ENCODE results near the gene ZNF407. TPM values are rescaled to one million over a fixed set of nuclear protein-coding genes. Genes with fewer than 3 reads are reported as not detected.

ZNF407 gene
- total and polyA plus RNA-seq, 2 experiments from 2014 or later = 2.1 to 10.4 TPM

DNA sequence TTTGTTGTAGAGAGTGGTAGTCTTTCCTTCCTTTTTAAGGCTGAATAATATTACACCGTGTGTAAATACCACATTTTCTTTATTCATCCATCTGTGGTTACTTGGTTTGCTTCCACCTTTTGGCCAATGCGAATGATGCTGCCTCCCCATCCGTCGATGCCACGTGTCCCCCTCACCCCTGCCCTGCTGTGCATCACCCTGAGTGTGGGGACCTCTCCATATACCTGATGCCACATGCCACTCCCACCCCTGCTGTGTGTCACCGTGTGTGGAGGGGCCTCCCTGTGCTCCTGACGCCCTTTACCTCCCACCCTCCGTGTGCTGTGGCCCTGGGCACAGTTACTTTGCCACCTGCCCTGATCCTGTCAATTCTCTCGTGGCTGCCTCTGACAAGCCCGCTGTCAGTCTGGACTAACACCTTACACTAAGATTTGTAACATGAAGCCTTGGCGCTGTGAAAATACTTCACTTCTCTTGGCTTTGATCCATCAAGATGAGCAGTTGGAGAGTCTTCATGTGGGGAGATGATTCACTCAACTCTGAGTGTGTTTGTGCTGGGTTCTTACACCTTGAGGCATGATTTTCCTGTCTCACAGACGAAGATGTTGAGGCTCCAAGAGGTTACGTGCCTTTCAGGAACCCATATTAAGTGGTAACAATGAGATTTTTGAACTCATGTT, 234.0 kb downstream of the ZNF407 start (continued):
- TF ChIP-seq, protein P1, sequence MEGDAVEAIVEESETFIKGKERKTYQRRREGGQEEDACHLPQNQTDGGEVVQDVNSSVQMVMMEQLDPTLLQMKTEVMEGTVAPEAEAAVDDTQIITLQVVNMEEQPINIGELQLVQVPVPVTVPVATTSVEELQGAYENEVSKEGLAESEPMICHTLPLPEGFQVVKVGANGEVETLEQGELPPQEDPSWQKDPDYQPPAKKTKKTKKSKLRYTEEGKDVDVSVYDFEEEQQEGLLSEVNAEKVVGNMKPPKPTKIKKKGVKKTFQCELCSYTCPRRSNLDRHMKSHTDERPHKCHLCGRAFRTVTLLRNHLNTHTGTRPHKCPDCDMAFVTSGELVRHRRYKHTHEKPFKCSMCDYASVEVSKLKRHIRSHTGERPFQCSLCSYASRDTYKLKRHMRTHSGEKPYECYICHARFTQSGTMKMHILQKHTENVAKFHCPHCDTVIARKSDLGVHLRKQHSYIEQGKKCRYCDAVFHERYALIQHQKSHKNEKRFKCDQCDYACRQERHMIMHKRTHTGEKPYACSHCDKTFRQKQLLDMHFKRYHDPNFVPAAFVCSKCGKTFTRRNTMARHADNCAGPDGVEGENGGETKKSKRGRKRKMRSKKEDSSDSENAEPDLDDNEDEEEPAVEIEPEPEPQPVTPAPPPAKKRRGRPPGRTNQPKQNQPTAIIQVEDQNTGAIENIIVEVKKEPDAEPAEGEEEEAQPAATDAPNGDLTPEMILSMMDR (conservative IDR thresholded peaks at IDR 0.05; ENCODE audit: low read depth in 2 of 2) = no peak
- TF ChIP-seq, protein P2, sequence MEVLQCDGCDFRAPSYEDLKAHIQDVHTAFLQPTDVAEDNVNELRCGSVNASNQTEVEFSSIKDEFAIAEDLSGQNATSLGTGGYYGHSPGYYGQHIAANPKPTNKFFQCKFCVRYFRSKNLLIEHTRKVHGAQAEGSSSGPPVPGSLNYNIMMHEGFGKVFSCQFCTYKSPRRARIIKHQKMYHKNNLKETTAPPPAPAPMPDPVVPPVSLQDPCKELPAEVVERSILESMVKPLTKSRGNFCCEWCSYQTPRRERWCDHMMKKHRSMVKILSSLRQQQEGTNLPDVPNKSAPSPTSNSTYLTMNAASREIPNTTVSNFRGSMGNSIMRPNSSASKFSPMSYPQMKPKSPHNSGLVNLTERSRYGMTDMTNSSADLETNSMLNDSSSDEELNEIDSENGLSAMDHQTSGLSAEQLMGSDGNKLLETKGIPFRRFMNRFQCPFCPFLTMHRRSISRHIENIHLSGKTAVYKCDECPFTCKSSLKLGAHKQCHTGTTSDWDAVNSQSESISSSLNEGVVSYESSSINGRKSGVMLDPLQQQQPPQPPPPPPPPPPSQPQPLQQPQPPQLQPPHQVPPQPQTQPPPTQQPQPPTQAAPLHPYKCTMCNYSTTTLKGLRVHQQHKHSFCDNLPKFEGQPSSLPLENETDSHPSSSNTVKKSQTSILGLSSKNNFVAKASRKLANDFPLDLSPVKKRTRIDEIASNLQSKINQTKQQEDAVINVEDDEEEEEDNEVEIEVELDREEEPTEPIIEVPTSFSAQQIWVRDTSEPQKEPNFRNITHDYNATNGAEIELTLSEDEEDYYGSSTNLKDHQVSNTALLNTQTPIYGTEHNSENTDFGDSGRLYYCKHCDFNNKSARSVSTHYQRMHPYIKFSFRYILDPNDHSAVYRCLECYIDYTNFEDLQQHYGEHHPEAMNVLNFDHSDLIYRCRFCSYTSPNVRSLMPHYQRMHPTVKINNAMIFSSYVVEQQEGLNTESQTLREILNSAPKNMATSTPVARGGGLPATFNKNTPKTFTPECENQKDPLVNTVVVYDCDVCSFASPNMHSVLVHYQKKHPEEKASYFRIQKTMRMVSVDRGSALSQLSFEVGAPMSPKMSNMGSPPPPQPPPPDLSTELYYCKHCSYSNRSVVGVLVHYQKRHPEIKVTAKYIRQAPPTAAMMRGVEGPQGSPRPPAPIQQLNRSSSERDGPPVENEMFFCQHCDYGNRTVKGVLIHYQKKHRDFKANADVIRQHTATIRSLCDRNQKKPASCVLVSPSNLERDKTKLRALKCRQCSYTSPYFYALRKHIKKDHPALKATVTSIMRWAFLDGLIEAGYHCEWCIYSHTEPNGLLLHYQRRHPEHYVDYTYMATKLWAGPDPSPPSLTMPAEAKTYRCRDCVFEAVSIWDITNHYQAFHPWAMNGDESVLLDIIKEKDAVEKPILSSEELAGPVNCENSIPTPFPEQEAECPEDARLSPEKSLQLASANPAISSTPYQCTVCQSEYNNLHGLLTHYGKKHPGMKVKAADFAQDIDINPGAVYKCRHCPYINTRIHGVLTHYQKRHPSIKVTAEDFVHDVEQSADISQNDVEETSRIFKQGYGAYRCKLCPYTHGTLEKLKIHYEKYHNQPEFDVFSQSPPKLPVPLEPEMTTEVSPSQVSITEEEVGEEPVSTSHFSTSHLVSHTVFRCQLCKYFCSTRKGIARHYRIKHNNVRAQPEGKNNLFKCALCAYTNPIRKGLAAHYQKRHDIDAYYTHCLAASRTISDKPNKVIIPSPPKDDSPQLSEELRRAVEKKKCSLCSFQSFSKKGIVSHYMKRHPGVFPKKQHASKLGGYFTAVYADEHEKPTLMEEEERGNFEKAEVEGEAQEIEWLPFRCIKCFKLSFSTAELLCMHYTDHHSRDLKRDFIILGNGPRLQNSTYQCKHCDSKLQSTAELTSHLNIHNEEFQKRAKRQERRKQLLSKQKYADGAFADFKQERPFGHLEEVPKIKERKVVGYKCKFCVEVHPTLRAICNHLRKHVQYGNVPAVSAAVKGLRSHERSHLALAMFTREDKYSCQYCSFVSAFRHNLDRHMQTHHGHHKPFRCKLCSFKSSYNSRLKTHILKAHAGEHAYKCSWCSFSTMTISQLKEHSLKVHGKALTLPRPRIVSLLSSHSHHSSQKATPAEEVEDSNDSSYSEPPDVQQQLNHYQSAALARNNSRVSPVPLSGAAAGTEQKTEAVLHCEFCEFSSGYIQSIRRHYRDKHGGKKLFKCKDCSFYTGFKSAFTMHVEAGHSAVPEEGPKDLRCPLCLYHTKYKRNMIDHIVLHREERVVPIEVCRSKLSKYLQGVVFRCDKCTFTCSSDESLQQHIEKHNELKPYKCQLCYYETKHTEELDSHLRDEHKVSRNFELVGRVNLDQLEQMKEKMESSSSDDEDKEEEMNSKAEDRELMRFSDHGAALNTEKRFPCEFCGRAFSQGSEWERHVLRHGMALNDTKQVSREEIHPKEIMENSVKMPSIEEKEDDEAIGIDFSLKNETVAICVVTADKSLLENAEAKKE (CRISPR knock-in tag; IDR thresholded peaks at IDR 0.05) = no peak
- no peak for TF ChIP-seq POLR2AphosphoS5 (IDR thresholded peaks at IDR 0.05; ENCODE audit: low read depth)
- no peak for TF ChIP-seq STAT1 (IDR thresholded peaks at IDR 0.05; ENCODE audit: unreplicated experiment)

DNA sequence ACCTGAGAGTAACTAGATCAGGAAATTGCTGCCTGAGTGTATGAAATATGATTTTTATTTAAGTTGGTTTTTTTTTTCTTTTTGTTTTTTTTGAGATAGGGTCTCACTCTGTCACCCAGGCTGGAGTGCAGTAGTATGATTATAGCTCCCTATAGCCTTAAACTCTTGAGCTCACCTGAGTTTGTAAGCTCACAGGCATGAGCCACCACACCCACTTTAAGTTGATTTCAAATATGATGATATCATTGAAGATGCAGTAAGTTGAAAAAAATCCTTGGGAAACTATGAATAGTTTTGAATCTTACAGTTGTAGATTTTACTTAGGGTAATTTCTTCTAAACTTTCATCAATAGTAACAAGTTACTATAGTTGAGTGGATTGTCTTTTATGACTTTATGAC, 234.7 kb downstream of the ZNF407 start:
- Histone ChIP-seq H3K27ac (ENCODE audit: low read depth) (no peak overlapping the region), H3K4me1 (ENCODE audit: insufficient read depth) (peaks cover 5% of the 10 kb centered on the region; the same call in 1 of the 2 replicates), H3K4me3 (no peak overlapping the region), H3K27me3 (ENCODE audit: insufficient read depth) (no peaks in the 10 kb centered on the region), H3K36me3 (ENCODE audit: insufficient read depth) (no peaks in the 10 kb centered on the region), H3K4me2 (no peak overlapping the region), H3F3A (replicated peaks; ENCODE audit: low read depth) (no peaks in the 10 kb centered on the region), H2AFZ (no peak overlapping the region), H3K79me2 (replicated peaks; ENCODE audit: insufficient read depth) (no peaks in the 10 kb centered on the region), H3K9me2 (ENCODE audit: insufficient read depth) (no peaks in the 10 kb centered on the region), H4K20me1 (replicated peaks; ENCODE audit: insufficient read depth) (no peaks in the 10 kb centered on the region)
- Mint-ChIP-seq H3K9me3 (no peaks in the 10 kb centered on the region), H3K27me3 (ENCODE audit: insufficient read depth, low read depth, poor library complexity) (no peaks in the 10 kb centered on the region), H3K4me3 (no peak overlapping the region), H3K27ac (no peak overlapping the region), H3K4me1 (peaks cover 18% of the 10 kb centered on the region), H3K36me3 (ENCODE audit: low read depth) (no peaks in the 10 kb centered on the region)
- no peak for TF ChIP-seq JUNB (IDR thresholded peaks at IDR 0.05; ENCODE audit: unreplicated experiment)
- TF ChIP-seq, protein P1 (conservative IDR thresholded peaks at IDR 0.05; ENCODE audit: low read depth in 2 of 2) = no peak
- DNase-seq (ENCODE audit: low spot score) = no peak
- ATAC-seq = no peak
